HFFc6 (cell line): ENCODE results near the gene CD200. TPM values are rescaled to one million over a fixed set of nuclear protein-coding genes. Genes with fewer than 3 reads are reported as not detected.

Experiments
- DNase-seq: peaks from one replicate; pipeline ENCODE4 v3.0.0-alpha.2; 2018
- H3K27ac Mint-ChIP-seq: 2 replicates; pipeline ENCODE4 v1.8.0; 2020; ENCODE audit warnings: mild to moderate bottlenecking, mixed read lengths
- H3K27me3 Mint-ChIP-seq: 2 replicates; pipeline ENCODE4 v1.8.0; 2021; ENCODE audit warnings: mild to moderate bottlenecking, moderate library complexity, mixed read lengths; ENCODE audit not compliant: insufficient read depth
- H3K36me3 Mint-ChIP-seq: 2 replicates; pipeline ENCODE4 v1.8.0; 2021; ENCODE audit warnings: low read depth, mixed read lengths
- H3K4me1 Mint-ChIP-seq: 2 replicates; pipeline ENCODE4 v1.8.0; 2020; ENCODE audit warnings: low read depth, mixed read lengths
- H3K4me3 Mint-ChIP-seq: 2 replicates; pipeline ENCODE4 v1.8.0; 2020; ENCODE audit warnings: mild to moderate bottlenecking, moderate library complexity, mixed read lengths
- H3K9me3 Mint-ChIP-seq: 2 replicates; pipeline ENCODE4 v1.8.0; 2020; ENCODE audit warnings: mild to moderate bottlenecking, mixed read lengths
- CTCF ChIP-seq: fragments of 200-600 bp; sonication (generic); IDR thresholded peaks from 2 replicates; pipeline ENCODE4 v1.5.0; 2021; ENCODE audit warnings: antibody characterized with exemption, mild to moderate bottlenecking
- total RNA-seq, 6 experiments: library from RNA; stranded (reverse); fragmentation: NEBNext Ultra II Directional; extraction: Animal tissue kit (Norgen Biotek cat#: 25700); gene quantifications; 2 replicates in 1 of 6; 3 replicates in 5 of 6; pipeline ENCODE4 v1.2.3, GENCODE V29; 2021

CD200 gene
- total RNA-seq, 6 experiments from 2014 or later: not detected

- Mint-ChIP-seq H3K36me3 (no peaks in the 10 kb centered on the region), H3K4me3 (no peak overlapping the region), H3K4me1 (no peaks in the 10 kb centered on the region), H3K9me3 (no peaks in the 10 kb centered on the region), H3K27ac (no peak overlapping the region), H3K27me3 (peaks cover 6% of the 10 kb centered on the region; the same call in 1 of the 2 replicates)
- TF ChIP-seq CTCF: no peak
- no peak for DNase-seq
These were observed 12.3 kb upstream of the CD200 start for GRCh38 chr3:112320691-112321090.

GRCh38 chr3:112321867-112322652, 10.9 kb upstream of the CD200 start:
- Mint-ChIP-seq H3K4me3 (no peak overlapping the region), H3K27me3 (peaks cover 6% of the 10 kb centered on the region; the same call in 1 of the 2 replicates), H3K36me3 (no peaks in the 10 kb centered on the region), H3K4me1 (no peaks in the 10 kb centered on the region), H3K27ac (no peak overlapping the region), H3K9me3 (no peaks in the 10 kb centered on the region)
- no peak for TF ChIP-seq CTCF
- no peak for DNase-seq

- TF ChIP-seq CTCF: peak; percentile 81
- no peaks in the 10 kb centered on the region for H3K9me3 Mint-ChIP-seq
- H3K36me3 Mint-ChIP-seq: no peaks in the 10 kb centered on the region
- no peak overlapping the region for H3K27ac Mint-ChIP-seq
- peak; percentile 59 for DNase-seq
- H3K27me3 Mint-ChIP-seq: peaks cover 10% of the 10 kb centered on the region
- H3K4me3 Mint-ChIP-seq: no peak overlapping the region
- no peaks in the 10 kb centered on the region for H3K4me1 Mint-ChIP-seq
These were observed 5.5 kb upstream of the CD200 start for GRCh38 chr3:112327371-112327951.

GRCh38 chr3:112331851-112332250, 1.1 kb upstream of the CD200 start:
- Mint-ChIP-seq H3K4me1 (peaks cover 5% of the 10 kb centered on the region; the same call in 1 of the 2 replicates), H3K36me3 (no peaks in the 10 kb centered on the region), H3K27me3 (peaks cover 27% of the 10 kb centered on the region), H3K27ac (no peak overlapping the region), H3K9me3 (no peaks in the 10 kb centered on the region), H3K4me3 (no peak overlapping the region)
- DNase-seq: no peak
- TF ChIP-seq CTCF: no peak

- Mint-ChIP-seq H3K4me3 (peak overlapping the region; percentile 77), H3K27ac (no peak overlapping the region), H3K36me3 (no peaks in the 10 kb centered on the region), H3K27me3 (peaks cover 34% of the 10 kb centered on the region), H3K4me1 (peaks cover 5% of the 10 kb centered on the region; the same call in 1 of the 2 replicates), H3K9me3 (no peaks in the 10 kb centered on the region)
- no peak for DNase-seq
- no peak for TF ChIP-seq CTCF
These were observed 693 bp downstream of the CD200 start for GRCh38 chr3:112333381-112334317.
